Measurements from ENCODE around the gene RSPH1. TPM values are rescaled to one million over a fixed set of nuclear protein-coding genes. Genes with fewer than 3 reads are reported as not detected.

The RSPH1 gene
- total RNA-seq, 4 donors from 2014 or later, result 0.99 to 1.9 (median 1.9) TPM; not detected in 1

DNA sequence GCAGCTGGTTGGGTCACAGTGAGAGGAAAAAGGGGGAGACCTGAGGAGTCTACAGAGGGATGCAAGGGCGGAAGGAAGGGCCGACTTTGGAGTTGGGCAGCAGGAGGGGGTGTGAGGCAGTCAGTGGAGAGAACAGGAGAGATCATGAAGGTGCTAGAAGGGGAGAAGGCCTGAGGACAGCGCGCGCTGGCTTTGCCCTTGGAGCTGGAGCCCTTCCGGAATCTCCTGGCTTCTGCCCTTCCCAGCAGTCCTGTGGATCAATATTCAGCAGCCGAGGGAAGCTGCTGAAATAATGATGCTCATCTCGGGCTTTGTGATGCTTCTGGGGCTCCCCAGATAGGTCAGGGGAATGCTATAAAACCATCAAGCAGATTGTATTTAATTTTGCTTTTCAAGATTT is 44.4 kb upstream of the RSPH1 start:
- Histone ChIP-seq H3K4me1 (peaks cover 0 to 10% (median 0%) of the 10 kb centered on the region in 3 donors), H3K27ac (no peak overlapping the region), H3K4me3 (no peak overlapping the region), H3K9me3 (no peaks in the 10 kb centered on the region), H3K36me3 (peaks cover 0 to 72% of the 10 kb centered on the region in 2 donors), H3K27me3 (no peaks in the 10 kb centered on the region)
- 75 to 77% methylated on average over 7 to 8 of the region's 8 CpGs for WGBS, 2 donors (ENCODE audit: low coverage in 1 of 2)
- ATAC-seq, result no peak
- TF ChIP-seq POLR2AphosphoS5 (IDR thresholded peaks at IDR 0.05), result no peak
- no peak for TF ChIP-seq EP300 (IDR thresholded peaks at IDR 0.05)
- TF ChIP-seq, protein P1, sequence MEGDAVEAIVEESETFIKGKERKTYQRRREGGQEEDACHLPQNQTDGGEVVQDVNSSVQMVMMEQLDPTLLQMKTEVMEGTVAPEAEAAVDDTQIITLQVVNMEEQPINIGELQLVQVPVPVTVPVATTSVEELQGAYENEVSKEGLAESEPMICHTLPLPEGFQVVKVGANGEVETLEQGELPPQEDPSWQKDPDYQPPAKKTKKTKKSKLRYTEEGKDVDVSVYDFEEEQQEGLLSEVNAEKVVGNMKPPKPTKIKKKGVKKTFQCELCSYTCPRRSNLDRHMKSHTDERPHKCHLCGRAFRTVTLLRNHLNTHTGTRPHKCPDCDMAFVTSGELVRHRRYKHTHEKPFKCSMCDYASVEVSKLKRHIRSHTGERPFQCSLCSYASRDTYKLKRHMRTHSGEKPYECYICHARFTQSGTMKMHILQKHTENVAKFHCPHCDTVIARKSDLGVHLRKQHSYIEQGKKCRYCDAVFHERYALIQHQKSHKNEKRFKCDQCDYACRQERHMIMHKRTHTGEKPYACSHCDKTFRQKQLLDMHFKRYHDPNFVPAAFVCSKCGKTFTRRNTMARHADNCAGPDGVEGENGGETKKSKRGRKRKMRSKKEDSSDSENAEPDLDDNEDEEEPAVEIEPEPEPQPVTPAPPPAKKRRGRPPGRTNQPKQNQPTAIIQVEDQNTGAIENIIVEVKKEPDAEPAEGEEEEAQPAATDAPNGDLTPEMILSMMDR (IDR thresholded peaks at IDR 0.05), result no peak
- TF ChIP-seq POLR2A (IDR thresholded peaks at IDR 0.05), result no peak

DNA sequence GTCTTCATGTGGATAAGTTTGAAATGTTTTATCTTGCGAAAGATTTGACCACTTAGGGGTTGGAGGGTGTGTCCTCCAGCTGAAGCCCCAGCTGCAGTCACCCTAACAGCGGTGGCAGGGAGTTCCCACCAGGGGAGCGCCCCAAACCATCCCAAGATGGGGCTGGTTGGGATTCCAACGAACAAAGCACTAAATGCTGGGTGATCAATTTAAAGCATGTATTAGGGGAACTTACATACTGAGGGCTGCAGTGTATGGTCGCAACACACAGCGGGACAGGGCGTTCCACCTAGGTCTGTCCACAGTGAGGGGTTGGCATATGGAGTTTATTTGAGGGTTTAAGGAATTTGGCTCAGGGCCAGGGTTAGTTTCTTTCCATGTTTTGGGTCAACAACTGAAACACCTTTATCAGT is 43.9 kb upstream of the RSPH1 start:
- H3K4me1 ChIP-seq, result peaks cover 0 to 10% (median 0%) of the 10 kb centered on the region in 3 donors
- peaks cover 0 to 72% of the 10 kb centered on the region in 2 donors for H3K36me3 ChIP-seq
- WGBS, 2 donors (ENCODE audit: low coverage in 1 of 2), result 93 to 95% methylated on average over 3 to 5 of the region's 7 CpGs
- no peak overlapping the region for H3K4me3 ChIP-seq
- no peaks in the 10 kb centered on the region for H3K27me3 ChIP-seq
- TF ChIP-seq, protein P1 (IDR thresholded peaks at IDR 0.05), result no peak
- no peak for TF ChIP-seq POLR2A (IDR thresholded peaks at IDR 0.05)
- TF ChIP-seq EP300 (IDR thresholded peaks at IDR 0.05), result no peak
- TF ChIP-seq POLR2AphosphoS5 (IDR thresholded peaks at IDR 0.05), result no peak
- no peak for ATAC-seq
- H3K9me3 ChIP-seq, result no peaks in the 10 kb centered on the region
- H3K27ac ChIP-seq, result no peak overlapping the region

DNA sequence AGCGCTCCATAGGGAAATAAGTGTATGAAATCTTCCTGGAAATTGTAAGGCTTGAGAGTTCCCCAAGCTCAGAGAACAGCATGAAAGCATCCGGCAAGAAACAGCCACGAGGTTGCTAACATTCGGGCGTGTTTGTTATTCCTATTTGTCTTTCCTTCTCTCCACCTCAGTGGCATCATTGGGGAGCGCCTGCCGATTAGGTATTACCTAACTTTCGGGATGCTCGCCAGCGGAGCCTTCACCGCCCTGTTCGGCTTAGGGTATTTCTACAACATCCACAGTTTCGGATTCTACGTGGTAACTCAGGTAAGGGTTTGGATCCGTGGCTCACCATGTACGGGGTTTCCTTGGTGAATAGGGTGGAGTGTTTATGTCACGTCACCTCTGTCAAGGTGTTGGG is 43.3 kb upstream of the RSPH1 start:
- no peaks in the 10 kb centered on the region for H3K27me3 ChIP-seq
- H3K27ac ChIP-seq, result no peak overlapping the region
- no peak overlapping the region for H3K4me3 ChIP-seq
- peaks cover 0 to 10% (median 0%) of the 10 kb centered on the region in 3 donors for H3K4me1 ChIP-seq
- 91 to 93% methylated on average over 10 to 13 of the region's 17 CpGs for WGBS, 2 donors (ENCODE audit: low coverage in 1 of 2)
- TF ChIP-seq POLR2AphosphoS5 (IDR thresholded peaks at IDR 0.05) (no peak), EP300 (IDR thresholded peaks at IDR 0.05) (no peak), POLR2A (IDR thresholded peaks at IDR 0.05) (no peak)
- TF ChIP-seq, protein P1 (IDR thresholded peaks at IDR 0.05), result no peak
- no peak for ATAC-seq
- no peaks in the 10 kb centered on the region for H3K9me3 ChIP-seq
- peaks cover 0 to 72% of the 10 kb centered on the region in 2 donors for H3K36me3 ChIP-seq

DNA sequence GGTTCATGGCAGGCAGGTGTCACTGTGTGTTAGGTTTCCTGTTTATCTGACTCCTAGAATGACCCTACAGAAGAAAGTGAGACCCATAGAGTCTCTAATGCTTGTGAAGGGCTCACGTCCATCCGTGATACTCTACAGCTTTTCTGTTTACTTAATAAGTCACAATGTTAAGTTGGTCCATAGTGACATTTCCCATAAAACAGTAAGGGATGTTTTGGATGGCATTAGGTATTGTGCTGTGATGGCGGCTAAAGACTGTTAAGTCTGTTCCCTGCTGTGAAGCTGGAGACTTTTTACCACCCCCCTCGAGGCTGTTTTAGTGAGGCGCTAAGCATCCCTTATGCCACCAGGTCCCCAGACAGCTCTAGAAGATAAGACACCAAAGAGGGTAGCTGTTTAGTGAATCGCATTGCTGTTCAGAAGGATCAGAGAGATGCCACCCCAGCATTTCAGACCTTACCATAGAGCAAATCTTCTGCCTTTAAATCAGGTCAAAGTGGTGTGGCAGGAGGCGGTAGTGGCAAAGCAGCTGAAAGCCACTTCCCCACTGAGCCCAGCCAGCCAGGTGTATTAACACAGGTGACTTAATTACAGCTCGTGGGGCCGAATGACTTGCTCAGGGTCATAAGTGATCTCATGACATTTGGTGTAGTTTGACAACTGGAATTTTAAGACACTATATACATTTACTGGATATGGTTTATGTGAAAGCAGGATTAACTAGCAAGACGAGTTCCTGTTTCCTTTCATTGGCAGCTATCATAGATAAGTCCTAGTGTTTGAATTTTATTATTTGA is 42.7 kb upstream of the RSPH1 start:
- peaks cover 0 to 67% of the 10 kb centered on the region in 2 donors for H3K36me3 ChIP-seq
- TF ChIP-seq POLR2AphosphoS5 (IDR thresholded peaks at IDR 0.05) (no peak), EP300 (IDR thresholded peaks at IDR 0.05) (no peak), POLR2A (IDR thresholded peaks at IDR 0.05) (no peak)
- TF ChIP-seq, protein P1 (IDR thresholded peaks at IDR 0.05), result no peak
- ATAC-seq, result no peak
- WGBS, 2 donors (ENCODE audit: low coverage in 1 of 2), result 71 to 75% methylated on average over 8 to 10 of the region's 10 CpGs
- H3K4me1 ChIP-seq, result peaks cover 0 to 10% (median 0%) of the 10 kb centered on the region in 3 donors
- H3K27ac ChIP-seq, result no peak overlapping the region
- no peaks in the 10 kb centered on the region for H3K9me3 ChIP-seq
- no peaks in the 10 kb centered on the region for H3K27me3 ChIP-seq
- H3K4me3 ChIP-seq, result no peak overlapping the region

Measured in gastroesophageal sphincter (tissue), 4 donors.